ENCODE measurements around the gene PRSS35.
"Not testable (repeated sequence)": the region's sequence is repeated elsewhere in the genome, so short reads cannot be mapped to it uniquely, and the experiment has no call there.

PRSS35 gene, protein sequence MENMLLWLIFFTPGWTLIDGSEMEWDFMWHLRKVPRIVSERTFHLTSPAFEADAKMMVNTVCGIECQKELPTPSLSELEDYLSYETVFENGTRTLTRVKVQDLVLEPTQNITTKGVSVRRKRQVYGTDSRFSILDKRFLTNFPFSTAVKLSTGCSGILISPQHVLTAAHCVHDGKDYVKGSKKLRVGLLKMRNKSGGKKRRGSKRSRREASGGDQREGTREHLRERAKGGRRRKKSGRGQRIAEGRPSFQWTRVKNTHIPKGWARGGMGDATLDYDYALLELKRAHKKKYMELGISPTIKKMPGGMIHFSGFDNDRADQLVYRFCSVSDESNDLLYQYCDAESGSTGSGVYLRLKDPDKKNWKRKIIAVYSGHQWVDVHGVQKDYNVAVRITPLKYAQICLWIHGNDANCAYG

DNA sequence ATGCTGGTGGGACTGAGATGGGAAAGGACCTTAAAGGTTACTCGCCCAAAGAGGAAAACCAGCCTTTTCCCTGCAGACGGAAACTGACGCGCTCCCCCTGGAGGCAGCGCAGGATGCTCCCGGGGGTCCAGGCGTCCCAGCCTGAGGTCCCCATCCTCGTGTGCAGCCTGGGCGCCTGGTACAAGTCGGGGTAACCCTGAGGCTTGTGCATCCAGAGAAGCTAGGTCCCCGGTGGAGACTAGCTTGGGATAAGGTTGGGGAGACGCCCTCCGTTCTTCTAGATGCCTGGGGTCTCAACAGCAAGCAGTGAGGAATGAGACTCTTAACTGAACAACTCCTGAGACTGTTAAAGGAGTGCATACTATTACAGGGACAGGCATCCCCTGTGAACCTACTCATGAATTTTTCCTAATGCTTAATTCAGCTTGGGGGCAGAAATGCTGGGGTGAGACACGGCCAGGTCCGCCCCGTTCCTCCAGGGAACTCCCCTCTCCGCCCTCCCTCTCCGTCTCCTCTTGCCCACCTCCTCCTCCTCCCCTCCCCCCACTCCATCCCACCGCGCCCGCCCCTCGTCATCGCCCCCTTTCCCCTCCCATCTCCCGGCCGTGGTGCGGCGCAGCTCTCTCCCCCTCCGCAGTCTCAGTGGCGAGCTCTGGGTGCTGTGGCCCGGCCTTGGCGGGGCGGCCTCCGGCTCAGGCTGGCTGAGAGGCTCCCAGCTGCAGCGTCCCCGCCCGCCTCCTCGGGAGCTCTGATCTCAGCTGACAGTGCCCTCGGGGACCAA lies at the start of gene PRSS35:
Gene PRSS35 (plus strand): TSS at position 634 of the 781 bp plus-strand sequence. CDS start 10,908 bp downstream, outside the sequence.
- DNase-seq (ENCODE audit: low spot score) = peak; percentile 68

DNA sequence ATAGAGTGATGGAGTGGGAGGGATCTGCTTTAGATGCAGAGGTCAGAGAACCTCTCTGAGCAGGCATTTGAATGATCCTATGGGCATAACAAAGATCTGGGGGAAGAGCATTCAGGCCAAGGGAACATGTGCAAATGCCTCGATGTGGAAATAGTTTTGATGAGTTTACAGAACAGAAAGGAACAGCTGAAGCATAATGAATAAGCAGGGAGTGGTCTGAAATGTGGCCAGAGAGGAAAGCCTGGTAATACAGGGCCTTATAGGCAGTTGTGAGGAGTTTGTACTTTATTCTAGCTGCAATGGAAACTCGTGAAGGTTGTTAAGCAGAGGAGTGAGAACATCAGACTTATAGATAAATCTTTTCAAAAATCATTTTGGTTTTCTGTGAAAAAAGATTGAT lies 48.4 kb upstream of the PRSS35 start:
- peak; percentile 12 for DNase-seq (ENCODE audit: low spot score)

DNA sequence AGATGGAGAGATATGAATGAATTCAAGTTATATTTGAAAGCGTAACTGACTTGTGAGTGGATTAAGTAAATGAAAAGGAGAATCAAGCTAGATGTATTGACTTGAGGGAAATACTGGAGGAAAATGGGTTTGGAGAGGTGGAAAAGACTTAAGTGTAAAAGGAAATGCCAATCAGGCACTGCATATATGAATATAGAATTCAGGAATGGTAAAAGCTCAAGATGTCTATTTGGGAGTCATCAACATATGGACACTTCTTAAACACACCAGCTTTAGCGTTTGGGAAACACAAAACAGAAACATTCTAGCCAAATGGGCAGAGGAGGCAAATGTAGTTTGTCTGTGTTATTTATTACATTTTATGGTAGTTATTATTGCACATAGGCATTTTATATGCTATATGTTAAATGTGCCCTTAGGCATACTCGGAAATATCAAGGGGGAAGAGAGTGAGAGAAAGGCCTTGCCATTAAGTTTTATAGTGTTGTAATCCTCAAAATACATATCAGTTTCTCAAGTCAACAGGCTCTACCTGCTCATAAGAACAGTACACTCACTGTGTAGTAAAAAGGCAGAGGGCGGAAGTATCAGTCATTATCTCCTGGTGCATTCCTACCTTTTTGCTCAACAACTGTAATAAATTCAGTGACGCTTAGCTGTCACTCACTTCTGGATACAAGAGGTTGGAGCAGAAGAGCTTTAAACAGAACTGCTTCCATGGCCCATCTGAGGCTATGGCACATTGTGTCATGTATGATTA lies 47.8 kb upstream of the PRSS35 start:
- no peak for DNase-seq (ENCODE audit: low spot score)

DNA sequence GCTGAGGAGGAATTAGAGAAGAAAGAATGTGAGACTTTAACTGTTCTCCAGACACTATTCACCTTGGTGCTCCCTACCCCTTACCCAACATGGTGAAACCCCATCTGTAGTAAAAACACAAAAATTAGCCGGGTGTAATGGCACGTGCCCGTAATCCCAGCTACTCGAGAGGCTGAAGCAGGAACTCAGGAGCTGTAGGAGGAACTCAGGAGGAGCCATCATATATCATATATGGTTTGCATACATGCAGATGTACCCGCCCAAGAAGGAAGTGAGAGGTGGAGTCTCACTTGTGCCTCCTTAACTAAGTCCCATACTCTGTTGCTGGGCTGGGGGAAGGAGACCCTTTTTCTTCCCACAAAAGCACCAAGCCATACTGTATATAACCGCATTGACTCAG lies 46.0 kb upstream of the PRSS35 start:
- no peak for DNase-seq (ENCODE audit: low spot score)

DNA sequence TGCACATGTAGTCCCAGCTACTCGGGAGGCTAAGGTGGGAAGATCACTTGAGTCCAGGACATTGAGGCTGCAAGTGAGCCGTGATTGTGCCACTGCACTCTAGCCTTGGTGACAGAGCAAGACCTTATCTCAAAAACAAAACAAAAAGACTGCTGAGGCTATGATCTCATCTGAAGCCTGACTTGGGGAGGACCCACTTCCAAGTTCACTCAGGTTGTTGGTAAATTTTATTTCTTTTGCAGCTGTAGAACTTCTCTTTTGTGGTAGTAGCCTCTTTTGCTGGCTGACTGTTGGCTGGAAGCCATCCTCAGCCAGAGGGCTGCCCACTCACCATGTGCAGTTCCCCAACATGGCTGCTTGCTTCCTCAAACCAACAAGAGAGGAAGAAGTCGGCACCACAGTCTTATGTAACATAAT lies 44.7 kb upstream of the PRSS35 start:
- DNase-seq (ENCODE audit: low spot score) = no peak

DNA sequence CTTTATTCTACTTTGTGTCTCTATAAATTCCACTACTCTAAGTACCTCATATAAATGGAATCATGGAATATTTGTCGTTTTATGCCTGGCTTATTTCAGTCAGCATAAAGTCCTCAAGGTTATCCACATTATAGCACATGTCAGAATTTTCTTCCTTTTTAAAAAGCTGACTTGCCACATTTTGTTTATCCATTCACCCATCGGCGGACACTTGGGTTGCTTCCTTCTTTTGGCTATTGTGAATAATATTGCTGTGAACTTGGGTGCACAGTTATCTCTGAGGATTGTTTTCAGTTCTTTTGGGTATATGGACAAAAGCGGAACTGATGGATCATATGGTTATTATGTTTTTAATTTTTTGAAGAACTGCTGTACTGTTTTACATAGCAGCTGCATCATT lies 42.3 kb upstream of the PRSS35 start:
- DNase-seq (ENCODE audit: low spot score) = no peak

DNA sequence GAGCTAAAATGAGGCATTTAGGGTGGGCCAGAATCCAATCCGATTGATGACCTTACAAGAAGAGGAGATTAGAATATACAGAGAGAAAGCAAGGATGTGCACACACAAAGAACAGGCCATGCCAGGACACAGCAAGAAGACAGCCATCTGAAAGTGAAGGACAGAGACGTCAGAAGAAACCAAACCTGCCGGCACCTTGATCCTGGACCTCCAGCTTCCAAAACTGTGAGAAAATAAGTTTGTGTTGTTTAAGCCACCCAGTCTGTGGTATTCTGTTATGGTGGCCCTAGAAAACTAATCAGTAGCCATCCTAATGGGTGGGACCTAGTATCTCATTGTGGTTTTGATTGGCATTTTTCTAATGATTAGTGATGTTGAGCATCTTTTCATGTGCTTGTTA lies 41.7 kb upstream of the PRSS35 start:
- no peak for DNase-seq (ENCODE audit: low spot score)

DNA sequence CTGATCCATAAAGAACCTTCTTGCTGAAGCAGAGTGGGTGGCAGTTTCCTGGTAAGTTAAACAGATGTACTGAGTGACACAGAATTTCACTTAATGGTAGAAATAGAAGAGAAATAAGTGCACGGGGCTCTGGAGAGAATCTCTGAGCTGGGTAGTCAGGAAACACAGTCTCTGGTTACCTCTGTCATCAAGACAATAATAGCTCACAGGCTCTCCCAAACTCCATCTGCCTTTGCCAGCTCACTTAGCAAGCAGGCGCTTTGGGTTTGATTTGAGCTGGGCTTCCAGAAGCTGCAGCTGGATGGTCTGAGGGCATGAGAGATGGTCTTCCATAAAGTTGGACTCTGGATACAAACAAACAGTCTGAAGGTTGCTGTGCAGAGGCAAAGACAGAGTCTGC lies 39.6 kb upstream of the PRSS35 start:
- no peak for DNase-seq (ENCODE audit: low spot score)

DNA sequence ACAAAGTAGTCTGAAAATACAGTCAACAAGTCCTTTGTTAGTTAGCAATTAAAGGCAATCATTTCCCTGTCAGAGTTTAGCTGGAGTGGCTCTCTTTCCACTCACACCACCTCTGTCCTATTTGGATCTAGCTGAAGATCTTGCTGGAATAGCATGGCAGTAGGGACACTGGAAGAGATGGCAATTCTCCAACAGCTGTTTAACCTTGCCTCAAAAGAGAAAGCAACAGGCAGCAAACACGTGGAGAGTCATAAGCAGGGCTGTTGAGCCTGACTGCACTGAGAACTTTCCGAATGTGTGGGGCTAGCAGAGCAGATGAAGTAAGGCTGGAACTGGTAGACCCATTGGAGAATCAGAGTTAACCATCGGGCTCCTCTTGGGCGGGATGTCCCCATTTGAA lies 38.0 kb upstream of the PRSS35 start:
- peak; percentile 12 for DNase-seq (ENCODE audit: low spot score)

DNA sequence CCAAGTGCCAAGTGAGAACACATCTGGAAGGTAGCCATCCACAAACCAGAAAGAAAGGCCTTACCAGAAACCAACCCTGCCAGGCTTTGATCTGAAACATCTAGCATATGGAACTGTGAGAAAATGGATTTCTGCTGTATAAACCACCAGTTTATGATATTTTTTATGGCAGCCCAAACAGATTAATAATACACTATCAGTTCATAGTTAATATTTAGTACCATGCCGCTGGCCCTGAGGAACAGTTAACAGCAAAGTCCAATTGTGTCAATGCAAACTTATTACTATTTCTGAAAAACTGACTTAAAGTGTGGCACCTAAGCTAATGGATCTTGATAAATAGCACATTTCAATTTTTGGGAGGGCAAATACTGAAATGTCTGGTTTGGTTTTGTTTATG lies 35.4 kb upstream of the PRSS35 start:
- DNase-seq (ENCODE audit: low spot score) = no peak

DNA sequence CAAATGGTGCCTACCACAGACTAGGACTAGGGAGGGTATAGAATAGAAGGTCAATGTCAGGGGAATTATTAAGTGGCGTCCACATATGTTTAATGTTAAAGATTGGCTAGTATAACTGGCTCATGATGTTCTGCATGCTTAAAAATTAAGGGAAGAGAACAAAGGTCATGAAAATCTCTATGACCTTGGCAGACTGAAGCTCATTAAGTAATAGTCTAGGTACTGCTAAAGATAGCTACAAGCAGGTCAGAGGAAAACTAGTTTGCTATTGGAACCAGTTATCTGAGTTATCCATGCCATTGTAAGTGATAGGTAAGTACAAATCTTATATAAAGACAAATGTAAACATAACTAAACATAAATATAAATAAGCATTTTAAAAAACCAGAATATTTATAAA lies 32.9 kb upstream of the PRSS35 start:
- no peak for DNase-seq (ENCODE audit: low spot score)

DNA sequence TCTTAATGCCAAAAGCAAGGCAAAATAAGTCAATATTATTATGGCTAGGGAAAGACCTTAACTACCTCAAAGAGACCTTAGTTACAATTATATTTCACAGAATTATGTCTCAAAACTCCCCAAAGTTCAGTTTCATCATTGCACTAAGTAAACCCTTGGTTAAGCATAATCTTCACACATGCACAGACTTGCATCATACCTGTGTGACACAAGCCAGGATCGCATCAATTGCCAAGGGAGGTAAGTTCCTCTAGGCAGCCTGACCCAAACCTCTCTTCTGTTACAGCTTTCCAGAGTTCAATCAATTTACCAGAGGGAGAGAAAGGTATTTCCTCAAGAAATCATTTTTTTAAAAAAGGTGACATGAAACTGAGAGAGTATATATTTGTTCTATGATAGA lies 31.9 kb upstream of the PRSS35 start:
- DNase-seq (ENCODE audit: low spot score) = no peak

DNA sequence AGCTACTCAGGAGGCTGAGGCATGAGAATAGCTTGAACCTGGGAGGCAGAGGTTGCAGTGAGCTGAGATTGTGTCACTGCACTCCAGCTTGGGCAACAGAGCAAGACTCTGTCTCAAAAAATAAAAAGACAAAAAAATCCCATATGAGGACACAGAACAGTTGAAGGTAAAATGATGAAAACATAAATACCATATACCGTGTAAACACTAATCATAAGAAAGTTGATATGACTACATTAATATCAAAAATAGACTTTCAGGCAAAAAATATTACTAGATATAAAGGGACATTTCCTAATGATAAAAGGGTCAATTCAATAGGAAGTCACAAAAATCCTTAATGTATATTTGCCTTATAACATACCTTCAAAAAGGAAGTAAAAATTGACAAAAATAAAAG lies 30.4 kb upstream of the PRSS35 start:
- DNase-seq (ENCODE audit: low spot score) = not testable (repeated sequence)

DNA sequence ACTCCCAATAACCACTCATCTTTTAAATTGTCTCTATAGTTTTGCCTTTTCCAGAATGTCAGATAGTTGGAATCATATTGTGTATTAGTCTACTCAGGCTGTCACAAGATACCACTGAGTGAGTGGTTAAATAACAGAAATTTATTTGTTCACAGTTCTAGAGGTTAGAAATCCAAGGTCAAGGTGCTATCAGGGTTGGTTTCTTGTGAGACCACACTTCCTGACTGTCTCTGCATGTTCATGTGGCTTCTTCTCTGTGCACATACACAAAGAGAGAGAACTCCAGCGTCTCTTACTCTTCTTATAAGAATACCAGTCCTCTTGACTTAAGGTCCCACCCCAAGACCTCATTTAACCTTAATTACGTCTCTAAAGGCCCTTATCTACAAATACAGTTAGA lies 23.9 kb upstream of the PRSS35 start:
- DNase-seq (ENCODE audit: low spot score) = no peak

DNA sequence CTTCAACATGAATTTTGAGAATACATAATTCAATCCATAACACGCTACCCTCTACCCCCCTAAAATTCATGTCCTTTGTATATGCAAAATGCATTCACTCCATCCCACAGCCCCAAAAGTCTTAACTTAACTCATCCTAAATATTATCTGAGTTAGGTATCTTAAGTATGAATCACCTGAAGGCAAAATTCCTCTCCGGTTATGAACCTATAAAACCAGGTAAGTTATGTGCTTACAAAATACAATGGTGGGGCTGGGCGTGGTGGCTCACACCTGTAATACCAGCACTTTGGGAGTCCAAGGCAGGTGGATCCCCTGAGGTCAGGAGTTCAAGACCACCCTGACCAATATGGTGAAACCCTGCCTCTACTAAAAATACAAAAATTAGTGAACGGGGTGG lies 23.5 kb upstream of the PRSS35 start:
- no peak for DNase-seq (ENCODE audit: low spot score)

DNA sequence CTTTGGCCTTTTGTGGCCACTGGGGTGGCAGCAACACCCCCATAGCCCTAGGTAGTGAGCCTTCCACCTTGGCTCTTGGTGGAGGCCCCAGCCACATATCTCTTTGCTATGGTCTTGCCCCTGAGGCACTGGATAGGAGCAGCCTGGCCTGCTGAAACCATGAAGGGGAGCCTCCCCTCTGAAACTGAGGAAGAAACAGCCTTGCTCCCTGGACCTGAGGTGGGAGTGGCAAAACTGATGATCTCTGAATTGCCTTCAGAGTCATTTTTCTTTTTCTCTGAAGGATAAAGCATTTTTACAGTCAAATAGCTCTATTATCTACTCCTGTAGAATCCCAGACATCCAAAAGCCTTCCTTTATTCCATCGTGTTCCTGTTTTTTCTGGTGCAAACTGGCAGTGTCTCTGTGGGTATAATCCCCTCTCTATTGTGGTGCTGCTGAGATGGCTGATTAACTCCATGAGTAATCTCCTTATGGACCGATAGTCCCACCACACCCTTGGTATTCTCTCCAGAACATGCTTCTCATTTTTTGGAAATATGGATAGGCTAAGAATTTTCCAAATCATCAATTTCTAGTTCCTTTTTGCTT lies 22.0 kb upstream of the PRSS35 start:
- DNase-seq (ENCODE audit: low spot score) = no peak

DNA sequence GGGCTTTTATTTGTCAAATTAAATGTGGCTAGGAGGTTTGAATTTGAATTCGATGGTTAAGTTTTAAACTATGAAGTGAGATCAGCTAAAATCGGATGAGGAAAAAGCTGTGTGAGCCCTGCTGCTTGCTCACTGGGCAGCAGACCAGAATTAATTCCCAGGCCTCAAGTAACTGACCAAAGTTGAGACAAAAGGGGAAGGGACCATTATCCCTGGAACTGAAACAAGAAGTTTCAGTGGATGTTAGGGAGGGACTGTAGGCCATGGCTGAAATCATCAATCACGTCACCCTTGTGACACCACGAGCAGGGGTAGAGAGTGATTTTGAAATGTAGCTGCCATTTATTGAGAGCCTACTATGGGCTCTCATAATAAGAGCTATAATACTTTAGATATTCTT lies 7.0 kb upstream of the PRSS35 start:
- no peak for DNase-seq (ENCODE audit: low spot score)

DNA sequence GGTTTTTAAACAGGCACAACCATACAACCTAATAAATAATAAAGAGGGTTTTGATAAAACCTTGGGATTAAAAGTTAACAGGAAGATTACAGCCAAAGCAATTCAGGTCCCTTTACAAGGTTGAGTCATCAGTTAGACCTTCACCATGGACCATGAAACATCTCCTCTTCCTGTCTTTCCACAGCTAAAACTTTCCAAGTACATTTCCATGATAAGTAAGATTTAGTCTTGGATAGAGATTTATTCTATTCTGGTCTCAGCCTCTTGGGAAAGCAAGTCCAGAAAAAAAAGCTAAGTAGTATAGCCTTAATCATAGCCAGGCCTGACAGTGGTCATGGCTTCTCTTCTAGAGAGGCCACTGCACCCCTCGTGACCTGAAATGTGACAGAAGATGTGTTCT lies 2.9 kb upstream of the PRSS35 start:
- no peak for DNase-seq (ENCODE audit: low spot score)

DNA sequence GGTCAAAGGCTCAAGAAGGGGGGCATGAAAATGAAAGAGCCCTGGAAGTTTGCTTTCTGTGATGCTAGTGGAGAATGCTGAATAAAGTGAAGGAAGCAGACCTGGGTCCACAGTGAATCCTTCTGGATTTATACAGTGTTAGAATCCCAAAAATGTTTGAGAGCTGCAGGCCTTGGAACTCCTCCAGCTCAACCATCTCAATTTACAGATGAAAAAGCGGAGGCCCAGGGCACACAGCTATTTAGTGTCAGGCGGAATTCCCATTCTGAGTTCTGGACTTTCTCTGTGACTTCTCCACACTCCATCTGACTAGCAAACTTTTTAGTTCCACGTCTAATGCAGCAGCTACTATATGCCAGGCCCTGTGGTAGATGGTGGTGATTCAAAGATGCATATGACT lies 1.5 kb upstream of the PRSS35 start:
- no peak for DNase-seq (ENCODE audit: low spot score)

DNA sequence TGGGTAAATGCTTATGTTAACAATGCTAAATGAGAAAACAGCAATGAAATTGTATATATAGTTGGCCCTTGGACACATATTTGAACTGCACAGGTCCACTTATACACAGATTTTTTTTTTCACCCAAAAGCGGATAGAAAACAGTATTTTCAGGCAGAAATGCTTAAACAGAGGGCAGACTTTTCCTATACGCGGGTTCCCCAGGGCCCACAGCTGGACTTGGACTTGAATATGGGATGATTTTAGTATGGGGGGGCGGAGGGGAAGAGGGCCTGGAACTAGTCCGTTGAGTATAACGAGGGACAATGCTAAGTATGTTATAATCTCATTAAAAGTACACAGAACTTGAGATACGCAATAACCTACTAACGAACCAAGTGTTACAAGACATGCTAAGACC lies 1.1 kb upstream of the PRSS35 start:
- DNase-seq (ENCODE audit: low spot score) = no peak

DNA sequence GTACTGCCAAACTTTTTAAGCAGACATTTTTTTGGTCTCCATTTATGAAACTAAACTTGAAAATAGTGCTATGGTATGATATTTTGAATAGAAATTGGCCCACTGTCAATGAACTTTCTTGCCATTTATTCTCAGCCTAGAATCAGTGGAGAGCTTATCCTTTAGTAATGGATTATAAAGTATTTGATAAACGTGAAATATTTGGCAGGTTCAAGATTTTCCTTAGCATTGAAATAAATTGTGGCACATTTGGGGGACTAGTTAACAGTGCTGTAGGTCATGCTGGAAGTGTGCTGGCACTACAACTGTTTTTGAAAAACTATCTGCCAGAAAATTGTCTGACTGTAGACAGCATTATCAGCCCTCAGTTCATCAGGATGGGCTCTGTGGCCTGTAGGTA lies 2.1 kb downstream of the PRSS35 start:
- no peak for DNase-seq (ENCODE audit: low spot score)

DNA sequence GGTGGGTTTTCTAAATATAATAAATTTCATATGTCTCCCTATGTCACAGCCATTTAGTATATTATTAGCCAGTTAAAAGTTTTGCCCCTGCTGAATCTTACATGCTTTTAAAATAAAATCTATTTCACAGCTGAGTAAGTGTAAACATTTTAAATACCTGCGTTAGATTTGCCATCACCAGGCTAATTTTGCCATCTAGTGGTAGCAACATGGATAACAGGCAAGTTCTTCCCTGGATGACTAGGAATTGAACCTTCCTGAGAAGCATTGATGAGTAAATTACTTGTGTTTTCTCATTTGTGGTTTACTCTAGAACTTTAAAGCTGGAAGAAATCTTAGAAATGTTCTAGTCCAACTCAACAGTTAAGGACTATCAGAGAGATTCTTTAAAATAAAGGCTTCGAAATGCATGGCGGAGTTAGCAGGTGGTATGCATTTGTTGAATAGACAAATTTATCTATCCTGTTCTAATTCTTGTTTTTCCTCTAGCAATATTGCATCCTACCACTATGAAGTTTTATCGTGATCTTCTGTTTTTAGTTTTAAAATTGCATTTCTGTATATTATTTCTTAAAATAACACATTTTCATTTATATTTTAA lies 2.6 kb downstream of the PRSS35 start:
- DNase-seq (ENCODE audit: low spot score) = peak; percentile 38
